B cell (primary cell): ENCODE data around the gene HSPD1. TPM values are rescaled to one million over a fixed set of nuclear protein-coding genes. Genes with fewer than 3 reads are reported as not detected.
"Not testable (repeated sequence)": the region's sequence is repeated elsewhere in the genome, so short reads cannot be mapped to it uniquely, and the experiment has no call there.

ENCODE experiments used
- ATAC-seq: fragments of 200-7000 bp; cut with Tn5 transposase; one replicate; pipeline ENCODE4 v1.10.0; 2021; ENCODE audit warnings: low read depth, mild to moderate bottlenecking, moderate number of reproducible peaks, moderate library complexity
- CTCF ChIA-PET: fragments of 350-600 bp; sonication (Branson Sonifier 250); formaldehyde crosslinking; loops from one replicate; lab custom pipeline; 2021; ENCODE audit warnings: antibody characterized with exemption, inconsistent platforms; lab: Charles Lee
- POLR2A ChIA-PET: fragments of 350-600 bp; sonication (Branson Sonifier 250); formaldehyde crosslinking; loops from one replicate; lab custom pipeline; 2021; ENCODE audit warnings: antibody characterized with exemption; lab: Charles Lee
- DNase-seq: peaks from one replicate; pipeline ENCODE4 v3.0.0; 2013
- H2AFZ ChIP-seq: 2 replicates; pipeline ENCODE4 v1.6.1; 2012; ENCODE audit warnings: mild to moderate bottlenecking, low read depth, low read length; ENCODE audit not compliant: insufficient read depth, poor library complexity, severe bottlenecking
- H3K27ac ChIP-seq, 2 donors: 1 replicate in 1 of 2; 2 replicates in 1 of 2; pipeline ENCODE4 v1.5.1; 2012 to 2013; ENCODE audit warnings: low read length in 2 of 2, mild to moderate bottlenecking in 2 of 2, moderate library complexity in 1 of 2
- H3K27me3 ChIP-seq, 4 experiments: fragments of 200-600 bp in 1 of 4; sonication (generic) in 1 of 4; replicated peaks in 1 of 4; 1 replicate in 2 of 4; 2 replicates in 2 of 4; pipeline versions ENCODE4 v1.6.1 to v1.7.0; 2013 to 2016; ENCODE audit warnings: low read length in 3 of 4, mild to moderate bottlenecking in 2 of 4, mixed read lengths in 1 of 4, moderate library complexity in 1 of 4; ENCODE audit not compliant: insufficient read depth in 4 of 4, control insufficient read depth in 3 of 4; ENCODE audit errors: control extremely low read depth in 1 of 4
- H3K36me3 ChIP-seq, 2 experiments: replicated peaks in 1 of 2; 1 replicate in 1 of 2; 2 replicates in 1 of 2; pipeline versions ENCODE4 v1.6.1 to v1.7.1; 2013; ENCODE audit warnings: low read length in 1 of 2; ENCODE audit not compliant: insufficient read depth in 2 of 2, control insufficient read depth in 1 of 2; ENCODE audit errors: control extremely low read depth in 1 of 2, extremely low read depth in 1 of 2
- H3K4me1 ChIP-seq, 2 donors: fragments of 200-600 bp in 1 of 2; sonication (generic) in 1 of 2; 1 replicate in 1 of 2; 2 replicates in 1 of 2; pipeline versions ENCODE4 v1.5.1 to v1.6.1; 2013 to 2017; ENCODE audit warnings: low read length in 2 of 2; ENCODE audit not compliant: control insufficient read depth in 2 of 2, insufficient read depth in 2 of 2
- H3K4me2 ChIP-seq: replicated peaks from 2 replicates; pipeline ENCODE3; 2012; ENCODE audit warnings: mild to moderate bottlenecking, low read depth, low read length; ENCODE audit not compliant: poor library complexity, severe bottlenecking
- H3K4me3 ChIP-seq, 5 experiments: fragments of 200-600 bp in 1 of 5; sonication (generic) in 1 of 5; 1 replicate in 3 of 5; 2 replicates in 2 of 5; pipeline versions ENCODE4 v1.5.1 to v1.7.0; 2011 to 2016; ENCODE audit warnings: low read length in 4 of 5, mild to moderate bottlenecking in 4 of 5, low read depth in 2 of 5, control low read depth in 1 of 5, moderate library complexity in 1 of 5; ENCODE audit not compliant: insufficient read depth in 1 of 5; ENCODE audit errors: control extremely low read depth in 1 of 5, extremely low read depth in 1 of 5
- H3K79me2 ChIP-seq: fragments of 200-600 bp; sonication (generic); one replicate; pipeline ENCODE4 v1.6.0; 2016; ENCODE audit warnings: low read length; ENCODE audit not compliant: control insufficient read depth, insufficient read depth
- H3K9ac ChIP-seq: fragments of 200-600 bp; sonication (generic); 2 replicates; pipeline ENCODE4 v1.6.1; 2017; ENCODE audit warnings: mild to moderate bottlenecking, low read length, moderate library complexity
- H3K9me3 ChIP-seq, 3 donors: one replicate each; pipeline versions ENCODE4 v1.6.1 to v1.7.1; 2013; ENCODE audit warnings: low read length in 2 of 3; ENCODE audit not compliant: control insufficient read depth in 2 of 3, insufficient read depth in 1 of 3; ENCODE audit errors: control extremely low read depth in 1 of 3
- H4K20me1 ChIP-seq: 2 replicates; pipeline ENCODE4 v1.6.0; 2012; ENCODE audit warnings: mild to moderate bottlenecking, low read length; ENCODE audit not compliant: insufficient read depth, control insufficient read depth, poor library complexity, severe bottlenecking
- H3K27ac Mint-ChIP-seq: one replicate; pipeline ENCODE4 v1.8.0; 2021; ENCODE audit warnings: mixed read lengths
- H3K27me3 Mint-ChIP-seq: one replicate; pipeline ENCODE4 v1.8.0; 2021; ENCODE audit warnings: mixed read lengths
- H3K4me1 Mint-ChIP-seq: one replicate; pipeline ENCODE4 v1.8.0; 2021; ENCODE audit warnings: mixed read lengths
- H3K4me3 Mint-ChIP-seq: one replicate; pipeline ENCODE4 v1.8.0; 2021; ENCODE audit warnings: mixed read lengths
- H3K9me3 Mint-ChIP-seq: one replicate; pipeline ENCODE4 v1.8.0; 2022; ENCODE audit warnings: mixed read lengths; ENCODE audit not compliant: insufficient read depth
- CTCF ChIP-seq: fragments of 200-600 bp; IDR thresholded peaks from one replicate; pipeline ENCODE4 v1.8.0; 2022; ENCODE audit warnings: antibody characterized with exemption, mild to moderate bottlenecking
- EZH2 ChIP-seq: IDR thresholded peaks from 2 replicates; pipeline ENCODE4 v1.6.1; 2012; ENCODE audit warnings: borderline replicate concordance, low read depth, mild to moderate bottlenecking, moderate library complexity, low read length; ENCODE audit not compliant: insufficient read depth, poor library complexity, severe bottlenecking
- WGBS: methylation state at CpG from one replicate; pipeline ENCODE4 v1.1.5; 2013; ENCODE audit warnings: missing lambda C conversion rate; ENCODE audit not compliant: insufficient coverage; 5-methylcytosine and 5-hydroxymethylcytosine counted together
- intact Hi-C: fragments of 100-400 bp; cut with micrococcal nuclease; formaldehyde crosslinking; loops from one replicate; pipeline ENCODE4 v1.10.0; 2022
- polyA plus RNA-seq: library from polyadenylated mRNA; depleted of rRNA; stranded (reverse); fragments of >200 nt; gene quantifications from 2 replicates; pipeline ENCODE4 v1.2.3, GENCODE V29; 2012
- total RNA-seq, 2 donors: library from RNA; stranded (reverse); fragments of 120-200 nt in 1 of 2; gene quantifications; 1 replicate in 1 of 2; 2 replicates in 1 of 2; pipeline versions ENCODE4 v1.2.3 to v1.2.4, GENCODE V29; 2013 to 2022

The HSPD1 gene
- total and polyA plus RNA-seq, 2 donors (not counting 1 experiment from before 2014, with no cell fraction given), result 46.6 to 112 TPM

- no peaks in the 10 kb centered on the region for H3K4me1 ChIP-seq
- ATAC-seq (no peak), DNase-seq (no peak)
- TF ChIP-seq CTCF (no peak), EZH2 (no peak)
- H4K20me1 ChIP-seq, result no peaks in the 10 kb centered on the region
- Mint-ChIP-seq H3K4me1 (no peaks in the 10 kb centered on the region), H3K4me3 (no peak overlapping the region), H3K9me3 (no peaks in the 10 kb centered on the region), H3K27ac (no peak overlapping the region), H3K27me3 (no peaks in the 10 kb centered on the region)
- intact Hi-C loops, result no loop called here
- ChIA-PET POLR2A (no interaction called here), CTCF (no interaction called here)
- H2AFZ ChIP-seq, result no peak overlapping the region
- H3K27me3 ChIP-seq, result no peaks in the 10 kb centered on the region
- H3K4me3 ChIP-seq, result no peak overlapping the region
- WGBS, result 100% methylated on average over 4 of the region's 4 CpGs
- H3K9ac ChIP-seq, result no peak overlapping the region
- H3K4me2 ChIP-seq, result no peak overlapping the region
- peaks cover 2% of the 10 kb centered on the region for H3K79me2 ChIP-seq
- H3K36me3 ChIP-seq, result peaks cover 4 to 68% of the 10 kb centered on the region in 2 experiments
- H3K9me3 ChIP-seq, result peaks cover 0 to 17% (median 10%) of the 10 kb centered on the region in 3 donors
- H3K27ac ChIP-seq, result no peak overlapping the region
Observed at GRCh38 chr2:197487385-197487784, 12.3 kb downstream of the HSPD1 start.

GRCh38 chr2:197486175-197486574, 13.5 kb downstream of the HSPD1 start:
- no peak overlapping the region for H3K4me3 Mint-ChIP-seq
- Histone ChIP-seq H3K4me3 (no peak overlapping the region), H3K4me1 (no peaks in the 10 kb centered on the region), H3K36me3 (peaks cover 1 to 56% of the 10 kb centered on the region in 2 experiments), H3K27me3 (no peaks in the 10 kb centered on the region), H2AFZ (no peak overlapping the region), H3K79me2 (no peaks in the 10 kb centered on the region), H3K9me3 (peaks cover 0 to 20% (median 10%) of the 10 kb centered on the region in 3 donors), H4K20me1 (no peaks in the 10 kb centered on the region), H3K4me2 (no peak overlapping the region), H3K27ac (no peak overlapping the region), H3K9ac (no peak overlapping the region)
- H3K27me3 Mint-ChIP-seq, result no peaks in the 10 kb centered on the region
- WGBS, result no CpG with 5 or more reads among the region's 2 CpGs
- DNase-seq (no peak), ATAC-seq (no peak)
- H3K9me3 Mint-ChIP-seq, result no peaks in the 10 kb centered on the region
- H3K27ac Mint-ChIP-seq, result no peak overlapping the region
- intact Hi-C loops, result no loop called here
- no peaks in the 10 kb centered on the region for H3K4me1 Mint-ChIP-seq
- ChIA-PET CTCF (no interaction called here), POLR2A (no interaction called here)
- no peak for TF ChIP-seq EZH2
- TF ChIP-seq CTCF, result no peak

GRCh38 chr2:197484248-197484647, 15.4 kb downstream of the HSPD1 start:
- H3K4me3 ChIP-seq, H3K27ac Mint-ChIP-seq, H3K27ac ChIP-seq, H3K9ac ChIP-seq, ATAC-seq, intact Hi-C loops, H3K27me3 Mint-ChIP-seq, H3K27me3 ChIP-seq, H3K4me1 Mint-ChIP-seq, H3K4me2 ChIP-seq, DNase-seq, H3K4me3 Mint-ChIP-seq, H3K9me3 Mint-ChIP-seq, H4K20me1 ChIP-seq, H2AFZ ChIP-seq, CTCF ChIA-PET, H3K79me2 ChIP-seq, POLR2A ChIA-PET, H3K4me1 ChIP-seq: not testable (repeated sequence)
- WGBS, result no CpG with 5 or more reads among the region's 3 CpGs
- Histone ChIP-seq H3K9me3 (peaks cover 0 to 20% (median 10%) of the 10 kb centered on the region in 3 donors), H3K36me3 (peaks cover 2 to 37% of the 10 kb centered on the region in 2 experiments)
